Ovary (tissue), 9 donors: ENCODE data around the gene UNC45B. TPM values are rescaled to one million over a fixed set of nuclear protein-coding genes. Genes with fewer than 3 reads are reported as not detected.

Experiments
- DNase-seq, 5 donors: peaks; one replicate each; pipeline ENCODE4 v3.0.0-alpha.2; 2019 to 2020
- H3K27ac ChIP-seq, 2 donors: fragments of 200-600 bp; one replicate each; pipeline versions ENCODE4 v1.5.1 to v1.8.0; 2019 to 2022
- H3K27me3 ChIP-seq: fragments of 200-600 bp; one replicate; pipeline ENCODE4 v1.8.0; 2022
- H3K36me3 ChIP-seq: fragments of 200-600 bp; sonication (generic); one replicate; pipeline ENCODE4 v1.5.1; 2019
- H3K4me1 ChIP-seq: one replicate; pipeline ENCODE4 v1.8.1; 2013; ENCODE audit warnings: mild to moderate bottlenecking, moderate library complexity; ENCODE audit not compliant: insufficient read depth
- H3K4me3 ChIP-seq: fragments of 200-600 bp; sonication (generic); one replicate; pipeline ENCODE4 v1.5.1; 2017
- H3K9me3 ChIP-seq, 2 donors: fragments of 200-600 bp in 1 of 2; sonication (generic) in 1 of 2; one replicate each; pipeline versions ENCODE4 v1.5.1 to v1.8.1; 2013 to 2019; ENCODE audit warnings: mild to moderate bottlenecking in 1 of 2, moderate library complexity in 1 of 2
- EP300 ChIP-seq: sonication (generic); formaldehyde crosslinking; IDR thresholded peaks from one replicate; pipeline ENCODE4 v1.6.1; 2017; ENCODE audit warnings: antibody characterized with exemption
- POLR2A ChIP-seq: fragments of 450-650 bp; IDR thresholded peaks from one replicate; pipeline ENCODE4 v1.6.1; 2017; ENCODE audit warnings: antibody characterized with exemption, mild to moderate bottlenecking, moderate library complexity
- WGBS, 3 donors: extraction: QIAGEN DNeasy Blood & Tissue Kit in 1 of 3; methylation state at CpG; one replicate each; pipeline versions ENCODE4 v1.1.5 to v1.1.7; 2013 to 2017; 5-methylcytosine and 5-hydroxymethylcytosine counted together
- intact Hi-C, 4 donors: fragments of 100-400 bp; cut with DNase I; formaldehyde crosslinking; loops; one replicate each; pipeline versions ENCODE4 v1.11.0 to v1.15.1; 2022 to 2023
- polyA plus RNA-seq, 2 donors: library from polyadenylated mRNA; stranded (reverse); fragments of 200-250 nt in 1 of 2; fragments of 350-450 nt in 1 of 2; fragmentation: Illumina TruSeq in 1 of 2; extraction: RNeasy Lipid Tissue Mini Kit (QIAGEN cat#74804) in 1 of 2; gene quantifications; one replicate each; pipeline ENCODE4 v1.2.3, GENCODE V29; 2013 to 2014
- total RNA-seq, 7 donors: library from RNA; depleted of rRNA in 2 of 7; stranded (reverse); fragments of >200 nt in 2 of 7; fragmentation: NEBNext Ultra II Directional in 3 of 7; extraction: Animal tissue kit (Norgen Biotek cat#: 25700) in 3 of 7; gene quantifications; one replicate each; pipeline versions ENCODE4 v1.1.0 to v1.2.4, GENCODE V29; 2016 to 2023
- TF ChIP-seq, protein P1 (sequence below), 3 donors: fragments of 450-650 bp in 2 of 3; fragments of 200-600 bp in 1 of 3; IDR thresholded peaks; one replicate each; pipeline versions ENCODE4 v1.5.1 to v1.8.0; 2016 to 2022; ENCODE audit warnings: antibody characterized with exemption in 3 of 3, mild to moderate bottlenecking in 1 of 3
- donor health status: DM: no; HTN: no; CAD: no; lungs with moderate emphysema.
- donor health status: DM: no; HTN: no; CAD: no.
- donor health status: Bipolar disorder and iron deficiency.
- donor health status: DM: yes; HTN: yes; CAD: no.
- donor health status: DM: no; HTN: no; CAD: no.
- donor health status: DM: yes; HTN: yes; CAD: no.

UNC45B gene
- total and polyA plus RNA-seq, 9 donors, result 0.05 to 0.10 (median 0.05) TPM; not detected in 4

- no peaks in the 10 kb centered on the region for H3K9me3 ChIP-seq
- no peak for DNase-seq
- H3K27ac ChIP-seq, result no peak overlapping the region
- 88 to 93% (median 93%) methylated on average over 2 of the region's 2 CpGs for WGBS, 3 donors
- intact Hi-C loops, result no loop called here
- H3K27me3 ChIP-seq, result no peaks in the 10 kb centered on the region
- TF ChIP-seq EP300 (no peak), POLR2A (no peak)
- TF ChIP-seq, protein P1, sequence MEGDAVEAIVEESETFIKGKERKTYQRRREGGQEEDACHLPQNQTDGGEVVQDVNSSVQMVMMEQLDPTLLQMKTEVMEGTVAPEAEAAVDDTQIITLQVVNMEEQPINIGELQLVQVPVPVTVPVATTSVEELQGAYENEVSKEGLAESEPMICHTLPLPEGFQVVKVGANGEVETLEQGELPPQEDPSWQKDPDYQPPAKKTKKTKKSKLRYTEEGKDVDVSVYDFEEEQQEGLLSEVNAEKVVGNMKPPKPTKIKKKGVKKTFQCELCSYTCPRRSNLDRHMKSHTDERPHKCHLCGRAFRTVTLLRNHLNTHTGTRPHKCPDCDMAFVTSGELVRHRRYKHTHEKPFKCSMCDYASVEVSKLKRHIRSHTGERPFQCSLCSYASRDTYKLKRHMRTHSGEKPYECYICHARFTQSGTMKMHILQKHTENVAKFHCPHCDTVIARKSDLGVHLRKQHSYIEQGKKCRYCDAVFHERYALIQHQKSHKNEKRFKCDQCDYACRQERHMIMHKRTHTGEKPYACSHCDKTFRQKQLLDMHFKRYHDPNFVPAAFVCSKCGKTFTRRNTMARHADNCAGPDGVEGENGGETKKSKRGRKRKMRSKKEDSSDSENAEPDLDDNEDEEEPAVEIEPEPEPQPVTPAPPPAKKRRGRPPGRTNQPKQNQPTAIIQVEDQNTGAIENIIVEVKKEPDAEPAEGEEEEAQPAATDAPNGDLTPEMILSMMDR (IDR thresholded peaks at IDR 0.05), result no peak
- H3K4me3 ChIP-seq, result no peak overlapping the region
- H3K4me1 ChIP-seq, result no peaks in the 10 kb centered on the region
- no peaks in the 10 kb centered on the region for H3K36me3 ChIP-seq
Measured at GRCh38 chr17:35159940-35160339, 12.3 kb downstream of the UNC45B start.

GRCh38 chr17:35160354-35161201 is 13.0 kb downstream of the UNC45B start:
- 71 to 79% (median 73%) methylated on average over 13 of the region's 13 CpGs for WGBS, 3 donors
- Histone ChIP-seq H3K4me1 (no peaks in the 10 kb centered on the region), H3K4me3 (no peak overlapping the region), H3K36me3 (no peaks in the 10 kb centered on the region), H3K27me3 (no peaks in the 10 kb centered on the region), H3K9me3 (no peaks in the 10 kb centered on the region), H3K27ac (no peak overlapping the region)
- intact Hi-C loops, result no loop called here
- TF ChIP-seq EP300, result no peak
- TF ChIP-seq, protein P1 (IDR thresholded peaks at IDR 0.05), result no peak
- no peak for TF ChIP-seq POLR2A
- DNase-seq, result no peak

DNA sequence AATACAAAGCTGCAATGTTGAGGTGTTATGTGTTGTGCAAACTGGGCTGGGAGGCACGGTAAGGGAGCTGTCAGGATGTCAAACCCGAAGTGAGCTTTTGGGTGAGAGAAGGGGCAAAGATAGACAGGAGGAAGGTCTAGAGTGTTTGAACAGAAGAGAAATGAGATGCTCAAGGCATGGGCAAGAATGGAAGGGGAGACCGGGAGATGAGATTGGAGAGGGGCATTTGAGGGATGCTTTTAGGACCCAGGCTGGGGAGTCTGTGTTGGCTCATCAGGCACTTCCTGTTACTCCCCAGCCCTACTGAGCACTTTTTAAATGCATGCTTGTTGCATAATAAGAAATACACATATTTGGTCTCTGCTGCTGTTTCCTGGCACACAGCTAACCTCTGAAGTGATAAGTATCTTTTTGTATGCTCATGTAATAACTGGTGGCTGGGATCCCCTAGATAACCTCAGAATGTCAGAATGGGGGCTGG is 13.7 kb downstream of the UNC45B start:
- no peaks in the 10 kb centered on the region for H3K4me1 ChIP-seq
- intact Hi-C loops, result no loop called here
- TF ChIP-seq, protein P1 (IDR thresholded peaks at IDR 0.05), result no peak
- TF ChIP-seq EP300, result no peak
- no peak for TF ChIP-seq POLR2A
- H3K27ac ChIP-seq, result no peak overlapping the region
- H3K36me3 ChIP-seq, result no peaks in the 10 kb centered on the region
- H3K9me3 ChIP-seq, result no peaks in the 10 kb centered on the region
- H3K4me3 ChIP-seq, result no peak overlapping the region
- no peak for DNase-seq
- WGBS, 3 donors, result 67 to 77% (median 70%) methylated on average over 3 of the region's 3 CpGs
- no peaks in the 10 kb centered on the region for H3K27me3 ChIP-seq

GRCh38 chr17:35162755-35163154 is 15.1 kb downstream of the UNC45B start:
- no peaks in the 10 kb centered on the region for H3K27me3 ChIP-seq
- no peak overlapping the region for H3K27ac ChIP-seq
- intact Hi-C loops, result no loop called here
- no peaks in the 10 kb centered on the region for H3K36me3 ChIP-seq
- no peaks in the 10 kb centered on the region for H3K9me3 ChIP-seq
- H3K4me1 ChIP-seq, result no peaks in the 10 kb centered on the region
- no peak overlapping the region for H3K4me3 ChIP-seq
- 83 to 85% (median 84%) methylated on average over 4 of the region's 4 CpGs for WGBS, 3 donors
- no peak for DNase-seq
- TF ChIP-seq POLR2A (no peak), EP300 (no peak)
- TF ChIP-seq, protein P1 (IDR thresholded peaks at IDR 0.05), result no peak
